A549 (cell line): Measurements from ENCODE around the gene NBEAL2. TPM values are rescaled to one million over a fixed set of nuclear protein-coding genes. Genes with fewer than 3 reads are reported as not detected.

Source experiments
- ATAC-seq, 2 experiments: fragments of 200-7000 bp in 1 of 2; fragments of >200 bp in 1 of 2; cut with Nextera tagmentation in 1 of 2; cut with Tn5 transposase in 1 of 2; 3 replicates each; pipeline versions ENCODE4 v1.8.0 to v1.9.1; 2018 to 2020; ENCODE audit warnings: mild to moderate bottlenecking in 1 of 2, moderate library complexity in 1 of 2
- CTCF ChIA-PET: fragments of 300-600 bp; sonication (Branson Sonifier 250); formaldehyde crosslinking; extraction: SDS; loops from one replicate; lab custom pipeline; 2021; ENCODE audit warnings: antibody characterized with exemption, inconsistent platforms; lab: Yijun Ruan, JAX
- POLR2A ChIA-PET: fragments of 350-600 bp; formaldehyde crosslinking; extraction: SDS; loops from one replicate; lab custom pipeline; 2021; ENCODE audit warnings: antibody characterized with exemption, inconsistent platforms; lab: Yijun Ruan, JAX
- DNase-seq, 2 experiments: peaks; one replicate each; pipeline versions ENCODE4 v3.0.0 to v3.0.0-alpha.2; 2011 to 2016; ENCODE audit warnings: low read depth in 1 of 2, low spot score in 1 of 2
- FAIRE-seq: peaks from 2 replicates; lab custom pipeline; 2011; peaks lifted over from hg19 to GRCh38; lab: Jason Lieb, UNC
- H3K27ac ChIP-seq, 2 experiments: fragments of >200 bp; sonication (Bioruptor Twin); formaldehyde crosslinking; 3 replicates each; pipeline ENCODE4 v1.5.1; 2016 to 2017
- H3K4me1 ChIP-seq: fragments of >200 bp; sonication (Bioruptor Twin); formaldehyde crosslinking; 3 replicates; pipeline ENCODE4 v1.6.1; 2016
- H3K4me2 ChIP-seq: fragments of >200 bp; sonication (Bioruptor Twin); formaldehyde crosslinking; 3 replicates; pipeline ENCODE4 v1.6.1; 2016
- H3K4me3 ChIP-seq: fragments of >200 bp; sonication (Bioruptor Twin); formaldehyde crosslinking; 3 replicates; pipeline ENCODE4 v1.5.1; 2016
- H3K9me3 ChIP-seq: fragments of >200 bp; sonication (Bioruptor Twin); formaldehyde crosslinking; 3 replicates; pipeline ENCODE4 v1.6.1; 2016
- CBX2 ChIP-seq: fragments of 200-600 bp; sonication (generic); IDR thresholded peaks from 2 replicates; pipeline ENCODE4 v1.6.1; 2016; ENCODE audit warnings: low read depth, mild to moderate bottlenecking, borderline replicate concordance
- CTCF ChIP-seq: fragments of >200 bp; sonication (Bioruptor Twin); formaldehyde crosslinking; IDR thresholded peaks from 3 replicates; pipeline ENCODE4 v1.5.1; 2016
- EHMT2 ChIP-seq: fragments of 200-600 bp; sonication (generic); IDR thresholded peaks from 2 replicates; pipeline ENCODE4 v1.6.1; 2016; ENCODE audit warnings: antibody characterized with exemption, low read depth, mild to moderate bottlenecking, moderate library complexity
- ELK1 ChIP-seq: fragments of 150-350 bp; IDR thresholded peaks from 2 replicates; pipeline ENCODE4 v1.6.1; 2014; ENCODE audit warnings: low read depth, mild to moderate bottlenecking, low read length
- EP300 ChIP-seq, 2 experiments: fragments of >200 bp; sonication (Bioruptor Twin); formaldehyde crosslinking; IDR thresholded peaks; 2 replicates in 1 of 2; 3 replicates in 1 of 2; pipeline ENCODE4 v1.6.1; 2016 to 2017
- FOSB ChIP-seq: fragments of 250-450 bp; sonication (Bioruptor Pico); IDR thresholded peaks from 2 replicates; pipeline ENCODE4 v1.5.0; 2020; ENCODE audit warnings: mild to moderate bottlenecking, moderate library complexity
- FOXS1 ChIP-seq: fragments of 250-450 bp; sonication (Bioruptor Pico); IDR thresholded peaks from 2 replicates; pipeline ENCODE4 v1.5.0; 2020; ENCODE audit warnings: mild to moderate bottlenecking, moderate library complexity
- HOXB5 ChIP-seq: fragments of 250-450 bp; sonication (Bioruptor Pico); IDR thresholded peaks from 2 replicates; pipeline ENCODE4 v1.5.0; 2020; ENCODE audit warnings: mild to moderate bottlenecking, moderate library complexity
- KDM1A ChIP-seq: fragments of 200-600 bp; sonication (generic); IDR thresholded peaks from 2 replicates; pipeline ENCODE4 v1.6.1; 2016; ENCODE audit warnings: low read depth, mild to moderate bottlenecking
- MYC ChIP-seq: IDR thresholded peaks from 2 replicates; pipeline ENCODE4 v1.6.1; 2012; ENCODE audit warnings: mild to moderate bottlenecking, inconsistent platforms, low read length, improper control_type of control experiment, borderline replicate concordance
- POLR2A ChIP-seq: IDR thresholded peaks from 2 replicates; pipeline ENCODE4 v1.6.1; 2012; ENCODE audit warnings: mild to moderate bottlenecking, low read length
- POLR2AphosphoS2 ChIP-seq: conservative IDR thresholded peaks from 2 replicates; pipeline ENCODE4 v1.6.1; 2012; ENCODE audit warnings: low read length, improper control_type of control experiment, inconsistent platforms
- RARB ChIP-seq: fragments of 250-450 bp; sonication (Bioruptor Pico); IDR thresholded peaks from 2 replicates; pipeline ENCODE4 v1.8.0; 2021; ENCODE audit warnings: mild to moderate bottlenecking, moderate library complexity
- TFCP2L1 ChIP-seq: fragments of 250-450 bp; sonication (Bioruptor Pico); IDR thresholded peaks from 2 replicates; pipeline ENCODE4 v1.5.0; 2021; ENCODE audit warnings: mild to moderate bottlenecking
- USF2 ChIP-seq: fragments of 450-650 bp; IDR thresholded peaks from 2 replicates; pipeline ENCODE4 v1.6.1; 2014; ENCODE audit warnings: antibody characterized with exemption
- ZC3H11A ChIP-seq: fragments of 450-650 bp; IDR thresholded peaks from 2 replicates; pipeline ENCODE4 v1.6.1; 2014; ENCODE audit warnings: antibody characterized with exemption, mild to moderate bottlenecking
- ZNF302 ChIP-seq: fragments of 250-450 bp; sonication (Bioruptor Pico); IDR thresholded peaks from 2 replicates; pipeline ENCODE4 v1.9.0; 2021; ENCODE audit warnings: inconsistent platforms, mild to moderate bottlenecking, moderate library complexity
- WGBS: methylation state at CpG from one replicate; pipeline ENCODE4 v1.1.6; 2017; ENCODE audit errors: missing lambda C conversion rate; 5-methylcytosine and 5-hydroxymethylcytosine counted together
- polyA plus RNA-seq, 4 experiments: library from polyadenylated mRNA; depleted of rRNA in 3 of 4; stranded (reverse); fragments of >200 nt; fragmentation: RNase III in 1 of 4; extraction: RNeasy Plus Mini Kit Qiagen cat#74134 plus additional on column Dnase treatment in 1 of 4; gene quantifications; 2 replicates in 3 of 4; 3 replicates in 1 of 4; pipeline ENCODE4 v1.2.3, GENCODE V29; 2011 to 2017
- TF ChIP-seq, protein P1 (sequence below): IDR thresholded peaks from 2 replicates; pipeline ENCODE4 v1.6.1; 2012; ENCODE audit warnings: low read depth, borderline replicate concordance
- TF ChIP-seq, protein P2 (sequence below): fragments of >200 bp; sonication (Bioruptor Twin); formaldehyde crosslinking; IDR thresholded peaks from 2 replicates; pipeline ENCODE4 v1.6.1; 2016
- TF ChIP-seq, protein P3 (sequence below): fragments of >200 bp; sonication (Bioruptor Twin); formaldehyde crosslinking; IDR thresholded peaks from 3 replicates; pipeline ENCODE4 v1.6.1; 2016

The NBEAL2 gene
- polyA plus RNA-seq, 2 of the 4 experiments (the other 2 are of a cell fraction), result 9.6 to 47.3 TPM

DNA sequence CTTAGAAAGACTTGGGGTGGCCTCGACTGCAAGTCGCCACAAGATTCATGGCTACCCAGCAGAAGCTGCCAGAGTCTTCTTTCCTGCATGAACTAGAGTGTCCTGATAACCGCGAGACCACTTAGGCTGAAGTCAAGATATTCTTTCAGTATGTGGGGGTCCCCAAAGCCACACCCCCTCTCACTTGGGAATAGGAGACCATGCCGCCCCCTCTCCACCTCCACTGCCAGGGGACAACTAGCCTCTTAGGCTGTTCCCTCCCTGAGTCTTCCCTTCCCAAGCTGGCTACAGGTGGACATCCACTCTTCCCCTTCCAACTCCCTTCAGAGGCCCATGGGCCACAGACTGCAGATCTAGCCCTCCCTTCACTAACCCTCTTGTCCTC lies 1.7 kb upstream of the NBEAL2 start (continued):
- no peak for TF ChIP-seq CTCF
- TF ChIP-seq FOXS1 (CRISPR knock-in tag), result no peak
- no peak for TF ChIP-seq KDM1A
- TF ChIP-seq ZNF302, result no peak
- TF ChIP-seq EP300 (IDR thresholded peaks at IDR 0.05), result no peak

GRCh38 chr3:46978381-46978780 lies 1.1 kb upstream of the NBEAL2 start:
- peaks cover 44% of the 10 kb centered on the region for H3K4me1 ChIP-seq
- WGBS, result 96% methylated on average over 7 of the region's 9 CpGs
- H3K4me3 ChIP-seq, result no peak overlapping the region
- ATAC-seq, result no peak
- CTCF ChIA-PET, result interaction anchor here (0.9 to 1.8 kb wide), 5 partner anchors 31 to 69 kb away, joined by 3 read pairs; no protein-coding TSS in a partner anchor
- peak overlapping the region; percentile 81 for H3K4me2 ChIP-seq
- DNase-seq, result no peak
- H3K9me3 ChIP-seq, result no peaks in the 10 kb centered on the region
- peak overlapping the region; percentile 91 to 97 for H3K27ac ChIP-seq
- TF ChIP-seq, protein P1, sequence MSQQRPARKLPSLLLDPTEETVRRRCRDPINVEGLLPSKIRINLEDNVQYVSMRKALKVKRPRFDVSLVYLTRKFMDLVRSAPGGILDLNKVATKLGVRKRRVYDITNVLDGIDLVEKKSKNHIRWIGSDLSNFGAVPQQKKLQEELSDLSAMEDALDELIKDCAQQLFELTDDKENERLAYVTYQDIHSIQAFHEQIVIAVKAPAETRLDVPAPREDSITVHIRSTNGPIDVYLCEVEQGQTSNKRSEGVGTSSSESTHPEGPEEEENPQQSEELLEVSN, result no peak
- no peak for TF ChIP-seq RARB
- no peak for TF ChIP-seq ZNF302
- TF ChIP-seq CBX2, result no peak
- TF ChIP-seq HOXB5 (CRISPR knock-in tag), result no peak
- TF ChIP-seq, protein P2, sequence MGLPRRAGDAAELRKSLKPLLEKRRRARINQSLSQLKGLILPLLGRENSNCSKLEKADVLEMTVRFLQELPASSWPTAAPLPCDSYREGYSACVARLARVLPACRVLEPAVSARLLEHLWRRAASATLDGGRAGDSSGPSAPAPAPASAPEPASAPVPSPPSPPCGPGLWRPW, result no peak
- no peak for TF ChIP-seq USF2
- TF ChIP-seq ZC3H11A, result no peak
- no peak for TF ChIP-seq FOSB (CRISPR knock-in tag)
- no peak for TF ChIP-seq ELK1
- TF ChIP-seq POLR2AphosphoS2, result no peak
- TF ChIP-seq POLR2A, result no peak
- TF ChIP-seq, protein P3, sequence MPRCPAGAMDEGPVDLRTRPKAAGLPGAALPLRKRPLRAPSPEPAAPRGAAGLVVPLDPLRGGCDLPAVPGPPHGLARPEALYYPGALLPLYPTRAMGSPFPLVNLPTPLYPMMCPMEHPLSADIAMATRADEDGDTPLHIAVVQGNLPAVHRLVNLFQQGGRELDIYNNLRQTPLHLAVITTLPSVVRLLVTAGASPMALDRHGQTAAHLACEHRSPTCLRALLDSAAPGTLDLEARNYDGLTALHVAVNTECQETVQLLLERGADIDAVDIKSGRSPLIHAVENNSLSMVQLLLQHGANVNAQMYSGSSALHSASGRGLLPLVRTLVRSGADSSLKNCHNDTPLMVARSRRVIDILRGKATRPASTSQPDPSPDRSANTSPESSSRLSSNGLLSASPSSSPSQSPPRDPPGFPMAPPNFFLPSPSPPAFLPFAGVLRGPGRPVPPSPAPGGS, result no peak
- no peak for TF ChIP-seq EHMT2
- no peak for TF ChIP-seq TFCP2L1 (CRISPR knock-in tag)
- TF ChIP-seq MYC, result no peak
- TF ChIP-seq, all 56 proteins: peak for 0
- POLR2A ChIA-PET, result interaction anchor here (0.9 to 2.0 kb wide), 3 partner anchors 43 to 185 kb away, joined by 3 to 5 read pairs (median 4); partner anchors contain the start of gene SETD2
- no peak for FAIRE-seq
